Middle frontal gyrus (tissue), 1 donor: ENCODE data around the gene TAB2.
"Not testable (repeated sequence)": the region's sequence is repeated elsewhere in the genome, so short reads cannot be mapped to it uniquely, and the experiment has no call there.

ENCODE experiments used
- DNase-seq: peaks from one replicate; pipeline ENCODE4 v3.0.0-alpha.2; 2015; ENCODE audit warnings: low spot score; ENCODE audit errors: extremely low spot score

The TAB2 gene

GRCh38 chr6:149440735-149441671, 123.5 kb downstream of the TAB2 start:
- no peak for DNase-seq

GRCh38 chr6:149441740-149442139, 124.2 kb downstream of the TAB2 start:
- no peak for DNase-seq

- no peak for DNase-seq
These were observed 126.1 kb downstream of the TAB2 start for GRCh38 chr6:149443411-149444181.

- DNase-seq = not testable (repeated sequence)
These were observed 127.0 kb downstream of the TAB2 start for GRCh38 chr6:149444360-149445094.

GRCh38 chr6:149445095-149445466, 127.6 kb downstream of the TAB2 start:
- no peak for DNase-seq

GRCh38 chr6:149445573-149445972, 128.1 kb downstream of the TAB2 start:
- DNase-seq = no peak

- DNase-seq = no peak
These were observed 129.4 kb downstream of the TAB2 start for GRCh38 chr6:149446791-149447376.

GRCh38 chr6:149448821-149449453, 131.4 kb downstream of the TAB2 start:
- DNase-seq = no peak

GRCh38 chr6:149449831-149450678, 132.5 kb downstream of the TAB2 start:
- no peak for DNase-seq

- DNase-seq = no peak
These were observed 133.3 kb downstream of the TAB2 start for GRCh38 chr6:149450679-149451375.

GRCh38 chr6:149451376-149452036, 134.0 kb downstream of the TAB2 start:
- no peak for DNase-seq

- no peak for DNase-seq
These were observed 134.8 kb downstream of the TAB2 start for GRCh38 chr6:149452037-149452939.

GRCh38 chr6:149453597-149454345, 136.3 kb downstream of the TAB2 start:
- no peak for DNase-seq

- DNase-seq = peak; percentile 52
These were observed 136.9 kb downstream of the TAB2 start for GRCh38 chr6:149454346-149454848.

GRCh38 chr6:149455031-149455732, 137.7 kb downstream of the TAB2 start:
- no peak for DNase-seq
